DOHH2 (cell line): Measurements from ENCODE around the gene LRRN1.

Source experiments
- H3F3A ChIP-seq: fragments of 200-600 bp; sonication (generic), shearing (Covaris generic); 2 replicates; pipeline ENCODE4 v1.6.0; 2016; ENCODE audit warnings: antibody characterized with exemption, mild to moderate bottlenecking; ENCODE audit not compliant: control insufficient read depth, insufficient read depth
- H3K27ac ChIP-seq: fragments of 200-600 bp; sonication (generic); 2 replicates; pipeline ENCODE4 v1.5.1; 2014; ENCODE audit warnings: low read depth, mild to moderate bottlenecking, low read length, moderate library complexity
- H3K27me3 ChIP-seq: fragments of 200-600 bp; sonication (generic); 2 replicates; pipeline ENCODE4 v1.6.1; 2014; ENCODE audit warnings: mild to moderate bottlenecking, low read length, mixed read lengths; ENCODE audit not compliant: control insufficient read depth
- H3K36me3 ChIP-seq: fragments of 200-600 bp; sonication (generic); 2 replicates; pipeline ENCODE4 v1.6.1; 2014; ENCODE audit warnings: mild to moderate bottlenecking, low read length, moderate library complexity, mixed read lengths; ENCODE audit not compliant: control insufficient read depth
- H3K4me1 ChIP-seq: fragments of 200-600 bp; sonication (generic); 2 replicates; pipeline ENCODE4 v1.6.1; 2014; ENCODE audit warnings: mild to moderate bottlenecking, low read length, mixed read lengths; ENCODE audit not compliant: control insufficient read depth
- H3K4me2 ChIP-seq: fragments of 200-600 bp; sonication (generic); 2 replicates; pipeline ENCODE4 v1.6.0; 2014; ENCODE audit warnings: mild to moderate bottlenecking, low read length, moderate library complexity
- H3K4me3 ChIP-seq: fragments of 200-600 bp; sonication (generic); 2 replicates; pipeline ENCODE4 v1.5.1; 2014; ENCODE audit warnings: mild to moderate bottlenecking, low read length, mixed read lengths
- H3K79me2 ChIP-seq: fragments of 200-600 bp; sonication (generic); 2 replicates; pipeline ENCODE4 v1.6.1; 2014; ENCODE audit warnings: mild to moderate bottlenecking, low read length, mixed read lengths; ENCODE audit not compliant: control insufficient read depth
- H3K9me2 ChIP-seq: fragments of 200-600 bp; sonication (generic); replicated peaks from 2 replicates; pipeline ENCODE4 v1.6.1; 2014; ENCODE audit warnings: mild to moderate bottlenecking, low read length, mixed read lengths; ENCODE audit not compliant: control insufficient read depth
- H3K9me3 ChIP-seq: fragments of 200-600 bp; sonication (generic); 2 replicates; pipeline ENCODE4 v1.6.1; 2014; ENCODE audit warnings: antibody characterized with exemption, low read length, mixed read lengths; ENCODE audit not compliant: control insufficient read depth, insufficient read depth
- H4K20me1 ChIP-seq: fragments of 200-600 bp; sonication (generic); 2 replicates; pipeline ENCODE4 v1.6.0; 2014; ENCODE audit warnings: low read depth, mild to moderate bottlenecking, antibody characterized with exemption, low read length, moderate library complexity; ENCODE audit not compliant: control insufficient read depth, insufficient read depth
- CTCF ChIP-seq: fragments of 200-600 bp; sonication (generic); IDR thresholded peaks from one replicate; pipeline ENCODE4 v1.5.1; 2014; ENCODE audit warnings: antibody characterized with exemption, mild to moderate bottlenecking, low read depth, low read length; ENCODE audit not compliant: poor library complexity, severe bottlenecking
- EZH2phosphoT487 ChIP-seq: fragments of 200-600 bp; sonication (generic); IDR thresholded peaks from 2 replicates; pipeline ENCODE4 v1.6.1; 2017; ENCODE audit warnings: borderline replicate concordance, mild to moderate bottlenecking, antibody characterized with exemption, low read length, moderate library complexity, mixed read lengths

LRRN1 gene

GRCh38 chr3:3772920-3773319 is 26.3 kb upstream of the LRRN1 start:
- no peaks in the 10 kb centered on the region for H3F3A ChIP-seq
- no peaks in the 10 kb centered on the region for H3K79me2 ChIP-seq
- no peaks in the 10 kb centered on the region for H3K9me2 ChIP-seq
- no peaks in the 10 kb centered on the region for H3K9me3 ChIP-seq
- no peak overlapping the region for H3K27ac ChIP-seq
- no peaks in the 10 kb centered on the region for H3K4me1 ChIP-seq
- no peaks in the 10 kb centered on the region for H3K27me3 ChIP-seq
- TF ChIP-seq CTCF = no peak
- no peak for TF ChIP-seq EZH2phosphoT487
- H3K4me3 ChIP-seq = no peak overlapping the region
- no peaks in the 10 kb centered on the region for H3K36me3 ChIP-seq
- H3K4me2 ChIP-seq = no peak overlapping the region
- no peaks in the 10 kb centered on the region for H4K20me1 ChIP-seq

GRCh38 chr3:3776607-3777006 is 22.6 kb upstream of the LRRN1 start:
- Histone ChIP-seq H3K4me1 (no peaks in the 10 kb centered on the region), H3K27me3 (no peaks in the 10 kb centered on the region), H4K20me1 (no peaks in the 10 kb centered on the region), H3K27ac (no peak overlapping the region), H3K9me2 (no peaks in the 10 kb centered on the region), H3K36me3 (no peaks in the 10 kb centered on the region), H3K79me2 (no peaks in the 10 kb centered on the region), H3K4me3 (no peak overlapping the region), H3K4me2 (no peak overlapping the region), H3K9me3 (no peaks in the 10 kb centered on the region), H3F3A (no peaks in the 10 kb centered on the region)
- TF ChIP-seq CTCF = no peak
- TF ChIP-seq EZH2phosphoT487 = no peak

GRCh38 chr3:3778216-3778615 is 21.0 kb upstream of the LRRN1 start:
- TF ChIP-seq CTCF = no peak
- no peaks in the 10 kb centered on the region for H3K36me3 ChIP-seq
- H3K9me2 ChIP-seq = no peaks in the 10 kb centered on the region
- H4K20me1 ChIP-seq = no peaks in the 10 kb centered on the region
- no peaks in the 10 kb centered on the region for H3K9me3 ChIP-seq
- no peaks in the 10 kb centered on the region for H3K4me1 ChIP-seq
- no peaks in the 10 kb centered on the region for H3F3A ChIP-seq
- no peak overlapping the region for H3K27ac ChIP-seq
- H3K79me2 ChIP-seq = no peaks in the 10 kb centered on the region
- no peaks in the 10 kb centered on the region for H3K27me3 ChIP-seq
- no peak overlapping the region for H3K4me2 ChIP-seq
- no peak overlapping the region for H3K4me3 ChIP-seq
